Daoy (cell line): ENCODE results near the gene YAF2. TPM values are rescaled to one million over a fixed set of nuclear protein-coding genes. Genes with fewer than 3 reads are reported as not detected.

Source experiments
- DNase-seq: peaks from one replicate; pipeline ENCODE4 v3.0.0-alpha.2; 2015; ENCODE audit warnings: low read depth
- total RNA-seq: library from RNA; depleted of rRNA; stranded (reverse); fragments of >200 nt; shearing (Covaris generic); gene quantifications from 2 replicates; pipeline ENCODE4 v1.2.3, GENCODE V29; 2014

YAF2 gene
- total RNA-seq, 1 experiment from 2014 or later, result 16.7 TPM

DNA sequence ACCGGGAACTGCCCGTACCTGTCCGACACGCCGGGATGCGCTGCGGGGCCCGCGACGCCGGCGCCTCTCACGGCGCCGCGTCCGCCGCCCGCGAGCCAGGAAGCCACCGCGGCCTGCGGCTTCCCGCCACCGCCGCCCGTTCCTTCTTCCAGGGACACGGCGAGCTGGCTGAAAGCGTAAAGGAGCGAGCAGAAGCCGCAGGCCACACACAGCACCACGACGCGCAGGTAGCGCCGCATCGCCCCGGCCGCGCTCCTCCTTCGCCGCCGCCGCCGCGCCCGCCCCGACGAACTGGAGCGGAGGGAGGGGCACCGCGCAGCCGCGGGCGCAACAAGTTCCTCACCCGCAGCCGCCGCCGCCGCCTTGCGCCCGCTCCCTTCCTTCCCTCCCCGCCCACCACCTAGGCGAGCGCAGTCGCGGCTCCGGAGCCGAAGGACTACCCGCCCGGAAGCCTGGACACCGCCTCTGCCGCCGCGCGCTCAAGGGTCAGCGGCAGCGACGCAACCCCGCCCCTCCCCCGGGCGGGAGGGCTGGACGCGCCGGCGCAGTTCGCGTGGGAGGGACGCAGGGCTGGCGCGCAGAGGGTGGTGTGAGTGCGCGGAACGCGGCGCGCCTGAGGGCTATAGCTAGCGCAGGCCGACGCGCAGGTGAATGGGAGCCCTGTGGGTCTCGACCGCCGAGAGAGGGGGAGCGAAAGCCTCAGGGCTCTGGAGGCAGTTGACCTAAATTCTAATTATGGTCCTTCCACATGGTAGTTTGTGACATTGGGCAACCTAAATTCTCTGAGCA is 93.4 kb downstream of the YAF2 start, which contains the start of gene GXYLT1:
Gene GXYLT1 (minus strand): TSS at position 467 of the 789 bp plus-strand sequence. CDS start 228 bp downstream, at position 239.
- peak; percentile 97 for DNase-seq

DNA sequence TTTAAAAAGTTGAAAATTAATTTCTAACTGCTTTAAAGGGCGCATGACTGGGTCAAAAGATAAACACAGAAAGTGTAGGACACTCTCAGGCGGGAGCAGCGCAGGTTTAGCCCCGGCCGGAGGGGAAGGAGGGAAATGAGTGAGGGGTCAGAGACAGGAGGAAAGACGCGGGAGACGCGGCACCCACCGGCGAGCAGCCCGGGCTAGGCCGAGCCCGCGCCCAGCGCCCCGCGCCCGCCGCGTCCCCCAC is 94.0 kb downstream of the YAF2 start:
- DNase-seq, result no peak

DNA sequence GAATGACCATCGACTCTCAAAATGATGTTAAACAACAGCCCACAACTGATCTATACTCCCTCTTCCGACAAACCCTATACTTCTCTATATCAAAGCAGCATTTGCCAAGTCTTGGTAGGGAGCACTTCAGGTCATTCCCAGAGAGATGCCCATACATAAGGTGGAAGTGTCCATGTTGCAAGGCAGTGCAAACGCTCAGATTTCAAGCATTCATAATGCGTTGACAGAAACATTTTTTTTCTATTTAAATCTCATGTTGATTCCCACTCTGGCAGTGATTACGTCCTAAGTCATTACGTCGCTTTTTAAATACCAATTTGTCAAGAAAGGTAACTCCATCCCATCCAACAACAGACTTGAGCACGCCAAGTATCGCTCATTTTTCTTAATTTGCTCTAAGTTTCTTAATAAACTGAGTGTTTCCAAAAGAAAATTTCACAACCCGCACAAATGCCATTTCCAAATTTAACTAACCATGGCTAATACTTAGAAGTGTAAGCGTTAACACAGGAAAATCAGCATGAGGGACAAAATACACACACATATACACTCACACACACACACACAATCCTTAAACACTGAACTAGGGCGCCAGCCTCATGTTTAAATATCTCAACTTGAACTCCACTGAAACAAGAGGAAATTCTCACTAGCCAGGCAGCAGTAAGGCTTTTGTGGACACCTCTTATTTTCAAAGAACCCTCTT is 94.4 kb downstream of the YAF2 start:
- peak; percentile 15 for DNase-seq

DNA sequence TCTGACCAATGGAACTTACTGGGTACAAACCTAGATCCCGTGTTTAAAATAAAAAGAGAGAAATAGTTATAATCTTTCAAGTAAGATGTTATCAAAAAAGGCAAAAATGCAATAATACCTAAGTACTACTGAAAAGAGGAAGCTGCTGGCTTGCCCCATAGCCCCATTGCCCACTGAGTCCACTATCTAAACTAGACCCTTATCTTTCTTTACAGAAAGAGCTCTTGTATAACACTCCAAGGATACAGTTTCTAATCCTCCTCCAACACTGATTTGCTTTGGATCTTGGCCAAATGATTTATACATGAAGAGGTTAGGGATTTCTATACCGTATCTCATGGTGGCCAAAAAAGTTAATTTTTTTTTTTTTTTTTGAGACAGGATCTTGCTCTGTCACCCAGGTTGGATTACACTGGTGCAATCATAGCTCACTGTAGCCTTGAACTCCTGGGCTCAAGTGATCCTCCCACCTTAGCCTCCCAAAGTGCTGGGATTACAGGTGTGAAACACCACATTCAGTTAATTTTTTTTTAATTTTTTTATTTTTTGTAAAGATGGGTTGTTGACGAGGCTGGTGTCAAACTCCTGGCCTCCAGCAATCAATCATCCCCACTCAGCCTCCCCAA is 96.0 kb downstream of the YAF2 start:
- DNase-seq, result no peak

DNA sequence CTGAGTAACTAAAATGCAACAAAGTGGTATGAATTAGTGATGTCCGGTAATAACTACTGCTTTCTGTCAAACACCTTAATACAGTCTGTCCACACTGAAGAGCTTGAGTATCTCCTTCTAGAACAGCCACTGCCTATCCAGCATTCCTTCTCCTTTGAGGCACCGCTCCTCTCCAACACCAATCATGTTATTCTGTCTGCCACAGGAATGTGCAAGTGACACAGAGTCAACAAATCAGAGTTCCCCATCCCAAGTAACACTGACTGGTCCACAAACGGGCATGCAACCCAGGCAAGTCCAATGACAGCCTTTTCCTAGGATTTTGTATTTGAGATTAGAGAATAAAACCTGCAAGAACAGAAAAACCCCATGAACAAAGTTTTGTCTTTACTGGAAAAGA is 97.1 kb downstream of the YAF2 start:
- DNase-seq, result peak; percentile 50

DNA sequence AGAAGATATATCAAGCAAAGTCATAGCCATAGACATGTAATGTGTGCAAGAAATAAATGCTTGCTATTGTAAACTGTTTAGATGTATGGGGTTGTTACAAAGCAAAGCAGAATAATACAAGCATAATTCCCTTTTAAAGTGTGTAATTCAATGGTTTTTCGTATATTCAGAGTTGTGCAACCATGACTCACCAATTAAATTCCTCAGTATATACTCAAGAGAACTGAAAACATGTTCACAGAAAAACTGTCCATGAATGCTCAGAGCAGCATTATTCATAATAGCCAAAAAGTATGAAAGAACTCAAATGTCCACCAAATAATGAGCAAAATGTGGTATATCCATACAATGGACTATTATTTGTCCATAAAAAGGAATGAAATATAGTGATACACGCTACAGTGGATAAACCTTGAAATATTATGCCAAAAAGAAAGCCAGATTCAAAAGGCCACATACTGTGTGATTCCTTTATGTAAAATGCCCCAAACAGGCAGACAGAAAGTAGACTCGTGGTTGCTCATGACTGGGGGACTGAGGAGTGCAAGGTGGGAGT is 102.7 kb downstream of the YAF2 start:
- no peak for DNase-seq

DNA sequence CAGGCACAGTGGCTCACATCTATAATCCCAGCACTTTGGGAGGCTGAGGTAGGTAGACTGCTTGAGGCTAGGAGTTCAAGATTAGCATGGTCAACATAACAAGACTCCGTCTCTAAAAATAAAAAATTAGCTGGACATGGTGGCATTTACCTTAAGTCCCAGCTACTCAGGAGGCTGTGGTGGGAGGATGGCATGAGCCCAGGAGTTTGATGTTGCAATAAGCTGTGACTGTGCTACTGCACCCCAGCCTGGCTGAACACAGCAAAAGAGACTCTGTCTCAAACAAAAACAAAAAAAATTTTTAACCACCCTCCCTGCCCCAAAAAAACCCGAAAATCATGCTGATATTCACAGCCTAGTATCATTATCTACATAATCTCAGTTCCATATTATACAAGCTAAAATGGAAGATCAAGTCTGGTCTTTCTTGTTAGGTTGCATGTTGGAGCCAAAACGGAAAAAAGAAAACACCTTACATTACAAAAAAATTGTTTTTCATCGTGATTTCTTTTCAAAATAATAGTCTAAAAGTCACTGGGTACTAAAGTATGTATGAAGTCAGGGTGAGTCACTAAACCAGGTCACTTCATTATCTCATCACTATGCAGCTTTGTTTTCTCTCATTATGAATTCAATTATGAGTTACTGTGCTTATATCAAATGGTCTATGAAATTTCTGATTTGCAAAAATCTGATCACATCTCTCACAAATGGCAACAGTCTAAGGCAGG is 107.2 kb downstream of the YAF2 start:
- peak; percentile 64 for DNase-seq

DNA sequence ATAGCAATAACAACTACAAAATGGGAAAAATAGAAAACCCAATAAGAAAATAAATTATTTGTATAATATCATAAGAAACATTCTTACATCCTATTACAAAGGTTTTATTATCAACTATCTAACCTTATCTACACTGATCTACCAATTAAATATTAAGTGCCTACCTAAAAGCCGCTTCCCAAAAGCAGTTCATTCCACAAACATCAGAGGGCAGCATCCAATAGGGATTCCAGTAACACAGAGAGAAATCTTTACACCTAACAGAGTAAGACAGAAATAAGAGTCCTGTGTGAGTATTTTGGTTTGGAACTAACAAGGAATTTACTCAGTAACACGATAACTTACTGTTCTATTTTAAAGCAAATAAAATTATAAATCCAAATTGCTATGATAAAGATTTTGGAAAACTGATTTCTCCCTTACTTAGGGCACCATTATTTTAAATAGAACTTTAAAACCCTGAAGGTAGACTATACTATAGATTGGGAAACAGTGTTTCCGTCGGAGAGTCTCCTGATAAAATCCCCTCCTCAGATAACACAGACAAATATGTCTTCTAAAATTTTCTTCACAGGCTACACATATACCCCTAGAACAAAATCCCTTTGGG is 108.3 kb downstream of the YAF2 start:
- peak; percentile 60 for DNase-seq

DNA sequence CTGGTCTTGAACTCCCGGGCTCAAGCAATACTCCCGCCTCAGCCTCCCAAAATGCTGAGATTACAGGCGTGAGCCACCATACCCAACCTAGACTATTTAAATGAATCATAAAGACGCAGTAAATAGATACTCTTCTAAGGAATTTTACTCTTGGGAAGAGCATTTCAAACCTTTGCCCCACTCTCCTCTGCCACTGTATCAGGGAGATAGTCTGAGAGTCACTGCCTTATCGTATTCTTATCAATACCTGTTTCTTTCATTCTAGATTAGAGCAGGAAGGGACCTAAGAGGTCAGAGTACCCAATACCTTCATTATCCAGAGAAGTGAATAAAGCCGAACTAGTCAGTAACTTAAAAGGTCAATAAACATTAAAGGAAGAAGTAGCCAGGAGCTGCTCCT is 109.2 kb downstream of the YAF2 start:
- no peak for DNase-seq

DNA sequence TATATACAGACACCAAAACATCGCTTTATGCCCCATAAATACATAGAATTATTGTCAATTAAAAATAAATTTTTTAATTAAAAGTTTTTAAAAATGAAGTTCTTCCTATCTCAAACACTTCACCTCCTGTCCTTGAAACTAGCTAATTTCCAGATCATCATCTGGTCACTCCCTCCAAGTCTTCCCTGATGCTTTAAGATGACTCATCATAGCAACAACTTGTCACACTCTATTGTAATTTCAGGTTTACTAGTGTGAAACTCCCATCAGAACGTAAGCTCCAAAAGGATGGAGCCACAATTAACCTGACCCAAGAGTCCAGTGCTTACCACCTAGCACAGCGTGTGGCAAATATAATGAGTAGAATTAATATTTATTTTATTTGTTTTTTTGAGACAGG is 109.7 kb downstream of the YAF2 start:
- peak; percentile 19 for DNase-seq

DNA sequence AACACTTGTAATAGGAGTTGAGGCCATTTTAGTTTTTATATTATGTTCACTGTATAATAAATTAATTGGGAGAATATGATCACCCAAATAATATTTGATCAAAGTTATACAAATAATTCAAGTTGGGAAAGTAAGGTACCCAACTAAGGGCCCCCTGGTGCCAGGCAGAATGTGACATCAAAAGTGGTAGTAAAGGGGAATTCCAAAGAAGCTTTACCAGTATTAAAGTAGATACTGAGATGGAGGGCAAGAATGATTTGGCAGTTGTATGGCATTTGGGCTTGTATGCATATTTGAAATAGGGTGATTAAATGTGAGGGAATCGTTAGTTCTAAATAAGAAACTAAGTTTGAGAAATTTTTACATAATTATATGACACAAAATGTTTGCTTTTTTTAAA is 111.1 kb downstream of the YAF2 start:
- DNase-seq, result no peak

DNA sequence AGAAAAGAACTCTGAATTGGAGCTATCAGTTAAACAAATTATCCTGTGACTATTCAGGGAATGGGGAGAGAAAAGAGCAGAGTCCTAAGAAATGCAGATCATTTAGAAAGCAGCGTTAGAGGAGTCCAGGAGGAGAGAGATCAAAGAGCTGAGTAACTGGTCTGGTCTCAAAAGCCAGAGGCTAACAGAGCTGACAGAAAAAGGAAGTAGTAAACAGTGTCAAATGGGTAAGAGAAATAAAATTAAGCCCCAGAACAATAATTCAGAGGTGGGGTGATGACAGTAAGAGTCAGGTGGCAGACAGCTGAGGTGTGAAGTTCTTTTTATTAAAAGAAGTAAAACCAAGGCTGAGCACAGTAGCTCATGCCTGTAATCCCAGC is 112.7 kb downstream of the YAF2 start:
- no peak for DNase-seq

DNA sequence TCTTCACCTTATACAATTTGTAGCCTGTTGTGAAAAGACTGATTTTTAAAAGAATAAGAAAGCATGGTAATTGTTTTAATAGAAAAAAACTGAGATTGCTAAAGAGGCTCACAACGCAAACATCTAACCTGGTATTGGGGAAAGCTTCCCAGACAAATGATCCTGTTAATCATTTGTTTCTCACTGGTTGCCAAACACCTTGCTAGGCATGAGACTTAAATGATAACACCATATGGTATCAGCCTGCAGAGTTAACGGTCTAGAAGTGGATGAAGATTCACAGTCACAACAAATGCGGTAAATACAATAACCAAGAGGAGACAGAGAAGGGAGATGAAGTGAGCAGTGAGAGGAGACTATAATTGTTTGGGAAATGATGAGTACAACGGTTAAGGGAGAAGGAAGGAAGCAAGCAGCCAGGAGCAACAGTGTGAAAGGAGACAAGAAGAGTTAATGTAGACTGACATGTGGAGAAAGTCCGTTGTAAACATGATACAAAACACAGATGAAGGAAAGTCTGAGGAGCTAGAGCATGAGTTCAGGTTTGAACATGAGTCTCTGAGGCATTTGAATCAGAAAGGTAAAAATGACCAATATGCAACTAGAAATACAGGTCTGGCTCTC is 113.2 kb downstream of the YAF2 start:
- no peak for DNase-seq

DNA sequence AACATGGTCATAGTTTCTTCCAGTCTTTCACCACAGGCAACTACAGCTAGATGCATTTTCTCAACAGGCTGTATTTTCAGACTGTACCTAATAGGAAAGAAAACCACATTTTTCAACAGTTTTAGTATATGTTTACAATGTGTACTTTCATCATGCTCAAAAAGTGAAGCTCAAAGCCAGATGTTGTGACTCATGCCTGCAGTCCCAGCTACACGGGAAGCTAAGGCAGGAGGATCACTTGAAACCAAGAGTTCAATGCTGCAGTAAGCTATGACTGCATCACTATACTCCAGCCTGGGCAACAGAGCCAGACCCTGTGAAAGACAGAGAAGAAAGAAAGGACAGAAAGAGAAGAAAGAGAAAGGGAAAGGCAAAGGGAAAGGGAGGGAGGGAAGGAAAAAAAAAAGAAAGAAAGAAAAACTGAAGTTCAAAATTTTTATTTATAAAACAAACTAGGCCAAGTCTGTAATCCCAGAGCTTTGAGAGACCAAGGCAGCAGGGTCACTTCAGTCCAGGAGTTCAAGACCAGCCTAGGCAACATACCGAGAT is 118.9 kb downstream of the YAF2 start:
- DNase-seq, result peak; percentile 44

DNA sequence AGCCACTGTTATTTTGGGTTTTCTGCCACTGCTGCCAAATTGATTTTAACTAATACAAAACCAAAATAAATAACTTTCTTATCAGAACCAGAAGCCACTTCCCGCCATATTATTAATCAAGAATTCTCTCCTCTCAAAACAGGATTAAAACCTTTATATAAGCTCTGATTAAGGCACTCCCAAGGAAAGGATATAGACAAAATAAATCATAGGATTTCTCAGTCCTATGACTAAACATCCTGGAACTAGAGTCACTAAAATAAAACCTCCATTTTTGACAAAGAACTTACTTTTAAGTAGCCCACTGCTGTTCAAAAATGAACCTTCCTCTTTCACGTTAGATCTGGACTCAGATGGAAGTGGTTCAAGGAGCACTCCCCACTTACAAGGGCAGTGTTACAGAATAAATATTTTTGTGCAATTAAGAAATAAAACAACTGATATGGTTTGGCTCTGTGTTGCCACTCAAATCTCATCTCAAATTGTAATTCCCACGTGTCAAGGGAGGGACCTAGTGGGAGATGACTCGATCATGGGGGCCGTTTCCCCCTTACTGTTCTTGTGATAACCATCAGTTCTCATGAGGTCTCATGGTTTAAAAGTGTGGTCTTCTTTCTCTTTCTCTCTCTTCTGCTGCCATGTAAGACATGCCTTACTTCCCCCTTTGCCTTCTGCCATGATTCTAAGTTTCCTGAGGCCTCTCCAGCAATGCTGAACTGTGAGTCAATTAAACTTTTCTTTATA is 119.7 kb downstream of the YAF2 start:
- peak; percentile 3 for DNase-seq

DNA sequence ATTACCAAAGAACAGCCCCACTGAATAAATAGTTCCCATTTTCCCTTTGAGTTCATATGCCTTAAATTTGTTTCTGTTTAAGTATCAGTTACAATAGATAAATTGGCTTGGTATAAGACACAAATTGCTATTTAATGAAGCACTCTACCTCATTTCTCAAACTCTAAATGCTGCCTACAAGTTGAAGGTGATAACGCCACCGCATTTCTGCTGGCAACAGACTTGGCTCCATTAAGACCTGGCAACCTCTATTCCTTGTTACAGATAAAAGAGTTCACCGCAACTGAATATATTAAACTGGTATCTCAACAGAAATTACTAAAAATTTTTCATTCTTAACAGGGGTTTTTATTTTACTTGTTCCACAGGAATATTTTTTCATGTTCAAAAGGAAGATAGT is 129.0 kb downstream of the YAF2 start:
- no peak for DNase-seq
